Natural killer cell (primary cell): Measurements from ENCODE around the gene TMOD2. TPM values are rescaled to one million over a fixed set of nuclear protein-coding genes. Genes with fewer than 3 reads are reported as not detected.

Experiments used
- ATAC-seq, 3 donors: fragments of 150-1000 bp in 2 of 3; fragments of 200-7000 bp in 1 of 3; cut with Tn5 transposase; 1 replicate in 1 of 3; 2 replicates in 2 of 3; pipeline ENCODE4 v1.10.0; 2021; ENCODE audit warnings: mild to moderate bottlenecking in 2 of 3, moderate library complexity in 2 of 3
- DNase-seq, 2 donors: peaks; one replicate each; pipeline versions ENCODE4 v3.0.0 to v3.0.0-alpha.2; 2013 to 2021; ENCODE audit warnings: mixed read lengths in 1 of 2
- H3K27ac ChIP-seq: one replicate; pipeline ENCODE4 v1.5.1; 2013; ENCODE audit warnings: mild to moderate bottlenecking, low read length
- H3K27me3 ChIP-seq: one replicate; pipeline ENCODE4 v1.6.1; 2013; ENCODE audit warnings: low read length; ENCODE audit not compliant: control insufficient read depth, insufficient read depth
- H3K36me3 ChIP-seq: one replicate; pipeline ENCODE4 v1.6.1; 2013; ENCODE audit warnings: low read length; ENCODE audit not compliant: control insufficient read depth, insufficient read depth
- H3K4me1 ChIP-seq: one replicate; pipeline ENCODE4 v1.6.1; 2013; ENCODE audit warnings: low read length; ENCODE audit not compliant: control insufficient read depth, insufficient read depth
- H3K4me3 ChIP-seq: one replicate; pipeline ENCODE4 v1.5.1; 2013; ENCODE audit warnings: low read length
- H3K9me3 ChIP-seq: one replicate; pipeline ENCODE4 v1.6.1; 2013; ENCODE audit warnings: low read length; ENCODE audit not compliant: control insufficient read depth, insufficient read depth
- H3K27ac Mint-ChIP-seq, 2 donors: one replicate each; pipeline ENCODE4 v1.8.0; 2022; ENCODE audit warnings: mild to moderate bottlenecking in 2 of 2, mixed read lengths in 2 of 2, moderate library complexity in 1 of 2
- H3K27me3 Mint-ChIP-seq, 2 donors: one replicate each; pipeline ENCODE4 v1.8.0; 2022; ENCODE audit warnings: low read depth in 2 of 2, mixed read lengths in 2 of 2
- H3K36me3 Mint-ChIP-seq: one replicate; pipeline ENCODE4 v1.8.0; 2022; ENCODE audit warnings: mixed read lengths
- H3K4me1 Mint-ChIP-seq, 2 donors: one replicate each; pipeline ENCODE4 v1.8.0; 2022; ENCODE audit warnings: mixed read lengths in 2 of 2
- H3K4me3 Mint-ChIP-seq: one replicate; pipeline ENCODE4 v1.8.0; 2022; ENCODE audit warnings: mild to moderate bottlenecking, moderate library complexity, mixed read lengths
- H3K9me3 Mint-ChIP-seq, 2 donors: one replicate each; pipeline ENCODE4 v1.8.0; 2022; ENCODE audit warnings: mixed read lengths in 2 of 2
- WGBS: methylation state at CpG from one replicate; pipeline ENCODE4 v1.1.7; 2013; ENCODE audit warnings: missing lambda C conversion rate; ENCODE audit not compliant: insufficient coverage; 5-methylcytosine and 5-hydroxymethylcytosine counted together
- intact Hi-C: fragments of 100-400 bp; cut with micrococcal nuclease; formaldehyde crosslinking; loops from one replicate; pipeline ENCODE4 v1.14.2; 2022
- total RNA-seq, 4 donors: library from RNA; stranded (reverse); fragments of 120-200 nt in 1 of 4; gene quantifications; one replicate each; pipeline versions ENCODE4 v1.2.3 to v1.2.4, GENCODE V29; 2013 to 2022
- TF ChIP-seq, protein P1 (sequence below): fragments of 200-600 bp; IDR thresholded peaks from one replicate; pipeline ENCODE4 v1.8.0; 2022; ENCODE audit warnings: antibody characterized with exemption

TMOD2 gene
- total RNA-seq, 3 donors from 2014 or later (not counting 1 experiment from before 2014, with no cell fraction given) = 1.6 to 4.7 (median 1.6) TPM

DNA sequence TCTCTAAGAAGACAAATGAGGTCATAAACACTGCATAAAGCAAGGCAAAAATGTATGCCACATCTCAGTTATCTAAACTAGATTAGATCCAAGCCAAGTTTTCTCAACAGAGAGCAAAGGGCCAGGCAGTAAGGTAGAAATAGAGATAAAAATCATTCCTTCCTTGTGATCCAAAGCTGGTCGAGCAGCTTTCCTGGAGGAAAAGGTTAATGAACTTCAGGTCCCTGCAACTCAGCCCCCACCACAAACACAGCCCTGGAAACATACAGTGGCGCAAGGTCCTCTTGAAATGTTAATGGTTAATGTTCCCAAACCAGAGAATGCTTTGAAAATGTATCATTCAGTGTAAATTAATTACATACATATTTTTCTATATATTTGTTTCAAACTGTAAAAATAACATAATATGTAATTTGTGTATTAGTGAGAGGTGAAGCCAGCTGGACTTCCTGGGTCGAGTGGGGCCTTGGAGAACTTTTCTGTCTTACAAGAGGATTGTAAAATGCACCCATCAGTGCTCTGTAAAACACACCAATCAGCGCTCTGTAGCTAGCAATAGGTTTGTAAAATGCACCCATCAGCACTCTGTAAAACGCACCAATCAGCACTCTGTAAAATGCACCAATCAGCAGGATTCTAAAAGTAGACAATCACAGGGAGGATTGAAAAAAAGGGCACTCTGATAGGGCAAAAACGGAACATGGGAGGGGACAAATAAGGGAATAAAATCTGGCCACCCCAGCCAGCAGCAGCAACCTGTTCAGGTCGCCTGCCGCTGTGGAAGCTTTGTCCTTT, 31.0 kb upstream of the TMOD2 start:
- Mint-ChIP-seq H3K27me3 (no peaks in the 10 kb centered on the region), H3K36me3 (no peaks in the 10 kb centered on the region), H3K4me3 (no peak overlapping the region), H3K4me1 (peaks cover 14 to 15% of the 10 kb centered on the region in 2 donors), H3K27ac (no peak overlapping the region), H3K9me3 (no peaks in the 10 kb centered on the region)
- TF ChIP-seq, protein P1, sequence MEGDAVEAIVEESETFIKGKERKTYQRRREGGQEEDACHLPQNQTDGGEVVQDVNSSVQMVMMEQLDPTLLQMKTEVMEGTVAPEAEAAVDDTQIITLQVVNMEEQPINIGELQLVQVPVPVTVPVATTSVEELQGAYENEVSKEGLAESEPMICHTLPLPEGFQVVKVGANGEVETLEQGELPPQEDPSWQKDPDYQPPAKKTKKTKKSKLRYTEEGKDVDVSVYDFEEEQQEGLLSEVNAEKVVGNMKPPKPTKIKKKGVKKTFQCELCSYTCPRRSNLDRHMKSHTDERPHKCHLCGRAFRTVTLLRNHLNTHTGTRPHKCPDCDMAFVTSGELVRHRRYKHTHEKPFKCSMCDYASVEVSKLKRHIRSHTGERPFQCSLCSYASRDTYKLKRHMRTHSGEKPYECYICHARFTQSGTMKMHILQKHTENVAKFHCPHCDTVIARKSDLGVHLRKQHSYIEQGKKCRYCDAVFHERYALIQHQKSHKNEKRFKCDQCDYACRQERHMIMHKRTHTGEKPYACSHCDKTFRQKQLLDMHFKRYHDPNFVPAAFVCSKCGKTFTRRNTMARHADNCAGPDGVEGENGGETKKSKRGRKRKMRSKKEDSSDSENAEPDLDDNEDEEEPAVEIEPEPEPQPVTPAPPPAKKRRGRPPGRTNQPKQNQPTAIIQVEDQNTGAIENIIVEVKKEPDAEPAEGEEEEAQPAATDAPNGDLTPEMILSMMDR = no peak
- H3K9me3 ChIP-seq = no peaks in the 10 kb centered on the region
- ATAC-seq = no peak
- DNase-seq = no peak
- no peaks in the 10 kb centered on the region for H3K27me3 ChIP-seq
- no peak overlapping the region for H3K27ac ChIP-seq
- H3K36me3 ChIP-seq = peaks cover 34% of the 10 kb centered on the region
- no peak overlapping the region for H3K4me3 ChIP-seq
- H3K4me1 ChIP-seq = peaks cover 3% of the 10 kb centered on the region
- 89% methylated on average over 5 of the region's 8 CpGs for WGBS
- intact Hi-C loops = no loop called here

DNA sequence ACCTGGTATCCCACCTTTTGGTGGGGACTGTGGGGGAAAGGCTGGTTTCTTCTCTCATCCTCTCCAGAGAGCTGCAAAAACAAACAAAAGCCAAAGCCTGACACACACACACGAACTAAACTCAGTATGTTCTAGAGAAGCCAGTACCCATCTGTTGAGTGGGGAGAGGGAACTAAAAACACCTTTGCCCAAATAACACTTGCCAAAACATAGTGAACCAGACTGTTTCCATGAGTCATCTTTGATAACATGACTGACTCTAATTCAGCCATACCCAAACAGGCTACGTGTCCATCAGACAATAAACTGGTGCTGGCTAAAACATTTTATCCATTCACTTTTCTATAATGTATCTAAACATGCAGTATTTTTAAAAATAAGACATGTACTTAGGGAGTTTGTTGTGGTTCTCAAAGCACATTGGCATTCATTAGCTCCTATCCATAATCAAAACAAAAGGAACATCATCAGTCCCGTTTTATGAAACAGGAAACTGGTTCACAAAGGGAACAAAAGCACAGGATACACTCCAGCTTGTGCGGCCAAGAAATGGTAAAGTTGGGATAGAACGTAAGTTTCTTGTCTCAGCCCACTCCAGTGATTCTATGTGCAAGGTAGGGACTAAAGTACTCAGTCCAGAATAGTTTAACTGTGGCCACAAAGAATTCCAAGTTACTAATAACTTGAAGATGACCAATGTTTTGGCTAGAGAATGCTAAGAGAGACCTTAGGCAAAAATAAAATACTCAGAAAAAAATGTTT, 30.0 kb upstream of the TMOD2 start:
- Mint-ChIP-seq H3K36me3 (no peaks in the 10 kb centered on the region), H3K4me3 (no peak overlapping the region), H3K4me1 (peaks cover 18 to 20% of the 10 kb centered on the region in 2 donors), H3K27me3 (no peaks in the 10 kb centered on the region), H3K27ac (no peak overlapping the region), H3K9me3 (no peaks in the 10 kb centered on the region)
- no peaks in the 10 kb centered on the region for H3K27me3 ChIP-seq
- H3K27ac ChIP-seq = no peak overlapping the region
- ATAC-seq (no peak), DNase-seq (no peak)
- peaks cover 3% of the 10 kb centered on the region for H3K4me1 ChIP-seq
- H3K9me3 ChIP-seq = no peaks in the 10 kb centered on the region
- intact Hi-C loops = no loop called here
- H3K4me3 ChIP-seq = no peak overlapping the region
- peaks cover 34% of the 10 kb centered on the region for H3K36me3 ChIP-seq
- WGBS = 100% methylated on average over 4 of the region's 5 CpGs
- TF ChIP-seq, protein P1 = no peak

- H3K27ac ChIP-seq = no peak overlapping the region
- no peaks in the 10 kb centered on the region for H3K9me3 Mint-ChIP-seq
- no peaks in the 10 kb centered on the region for H3K9me3 ChIP-seq
- peak overlapping the region; percentile 21 for H3K4me3 Mint-ChIP-seq
- TF ChIP-seq, protein P1 = no peak
- no peaks in the 10 kb centered on the region for H3K27me3 ChIP-seq
- no peak for ATAC-seq
- H3K4me1 Mint-ChIP-seq = peaks cover 37 to 39% of the 10 kb centered on the region in 2 donors
- no peaks in the 10 kb centered on the region for H3K27me3 Mint-ChIP-seq
- H3K36me3 Mint-ChIP-seq = no peaks in the 10 kb centered on the region
- peaks cover 34% of the 10 kb centered on the region for H3K36me3 ChIP-seq
- intact Hi-C loops = no loop called here
- 100% methylated on average over 1 of the region's 2 CpGs for WGBS
- peak overlapping the region; percentile 49 to 57 for H3K27ac Mint-ChIP-seq
- H3K4me1 ChIP-seq = peaks cover 3% of the 10 kb centered on the region
- no peak overlapping the region for H3K4me3 ChIP-seq
- DNase-seq = no peak
Measured at GRCh38 chr15:51724199-51724598, 27.2 kb upstream of the TMOD2 start.
